ENCODE results near the gene LDB3.

Gene LDB3

GRCh38 chr10:86689146-86689545 lies 20.8 kb downstream of the LDB3 start:
- DNase-seq, result no peak

- DNase-seq, result no peak
Measured at GRCh38 chr10:86690231-86690630, 21.9 kb downstream of the LDB3 start.

GRCh38 chr10:86690657-86691084 lies 22.4 kb downstream of the LDB3 start:
- no peak for DNase-seq

- no peak for DNase-seq
Measured at GRCh38 chr10:86691333-86692022, 23.2 kb downstream of the LDB3 start.

GRCh38 chr10:86692023-86692514 lies 23.8 kb downstream of the LDB3 start:
- DNase-seq, result no peak

GRCh38 chr10:86692664-86693063 lies 24.4 kb downstream of the LDB3 start:
- DNase-seq, result no peak

GRCh38 chr10:86693275-86693674 lies 25.0 kb downstream of the LDB3 start:
- no peak for DNase-seq

- peak; percentile 28 to 29 for DNase-seq
Measured at GRCh38 chr10:86693721-86694369, 25.5 kb downstream of the LDB3 start.

- DNase-seq, result no peak
Measured at GRCh38 chr10:86698207-86698940, 30.1 kb downstream of the LDB3 start.

- DNase-seq, result no peak
Measured at GRCh38 chr10:86699125-86699524, 30.8 kb downstream of the LDB3 start.

- DNase-seq, result no peak
Measured at GRCh38 chr10:86699541-86699940, 31.2 kb downstream of the LDB3 start.

- no peak for DNase-seq
Measured at GRCh38 chr10:86699991-86700840, 31.9 kb downstream of the LDB3 start.

- DNase-seq, result no peak
Measured at GRCh38 chr10:86700851-86701617, 32.7 kb downstream of the LDB3 start.

GRCh38 chr10:86703176-86703575 lies 34.9 kb downstream of the LDB3 start:
- no peak for DNase-seq

GRCh38 chr10:86705139-86705538 lies 36.8 kb downstream of the LDB3 start:
- DNase-seq, result no peak

- DNase-seq, result no peak
Measured at GRCh38 chr10:86705905-86706304, 37.6 kb downstream of the LDB3 start.

- DNase-seq, result no peak
Measured at GRCh38 chr10:86706401-86706841, 38.1 kb downstream of the LDB3 start.

GRCh38 chr10:86706977-86707376 lies 38.7 kb downstream of the LDB3 start:
- DNase-seq, result no peak

GRCh38 chr10:86707505-86707904 lies 39.2 kb downstream of the LDB3 start:
- no peak for DNase-seq

- DNase-seq, result no peak
Measured at GRCh38 chr10:86708068-86708782, 39.9 kb downstream of the LDB3 start.

- no peak for DNase-seq
Measured at GRCh38 chr10:86708783-86709380, 40.6 kb downstream of the LDB3 start.

Measured in CD4-positive, alpha-beta T cell treated with Interleukin-4 for 1 hour (primary cell).